Fibroblast of villous mesenchyme (primary cell): ENCODE data around the gene FCGR2B. TPM values are rescaled to one million over a fixed set of nuclear protein-coding genes. Genes with fewer than 3 reads are reported as not detected.
"Not testable (repeated sequence)": the region's sequence is repeated elsewhere in the genome, so short reads cannot be mapped to it uniquely, and the experiment has no call there.

ENCODE experiments used
- DNase-seq: peaks from one replicate; pipeline ENCODE4 v3.0.0-alpha.2; 2010; ENCODE audit warnings: low read depth
- H3K4me3 ChIP-seq: 2 replicates; pipeline ENCODE4 v1.5.1; 2011; ENCODE audit warnings: low read depth, mild to moderate bottlenecking, low read length
- CTCF ChIP-seq: IDR thresholded peaks from 2 replicates; pipeline ENCODE4 v1.5.1; 2012; ENCODE audit warnings: low read depth, mild to moderate bottlenecking, low read length; ENCODE audit not compliant: insufficient read depth
- small RNA-seq: library from RNA; depleted of rRNA; stranded (forward); fragments of <200 nt; gene quantifications from one replicate; pipeline ENCODE3, GENCODE V24; 2012
- total RNA-seq: library from RNA; depleted of rRNA; stranded (reverse); fragments of >200 nt; gene quantifications from 2 replicates; pipeline ENCODE4 v1.2.3, GENCODE V29; 2012

Gene FCGR2B
- total RNA-seq, 1 donor = not detected

GRCh38 chr1:161722406-161722805 lies 59.5 kb downstream of the FCGR2B start:
- no peak overlapping the region for H3K4me3 ChIP-seq
- no peak for TF ChIP-seq CTCF
- no peak for DNase-seq

- H3K4me3 ChIP-seq = no peak overlapping the region
- no peak for TF ChIP-seq CTCF
- no peak for DNase-seq
These were observed 60.7 kb downstream of the FCGR2B start for GRCh38 chr1:161723459-161724141.

- DNase-seq = not testable (repeated sequence)
These were observed 62.4 kb downstream of the FCGR2B start for GRCh38 chr1:161725258-161725907.

GRCh38 chr1:161725908-161726472 lies 63.0 kb downstream of the FCGR2B start:
- DNase-seq = peak; percentile 55
- peak; percentile 52 for TF ChIP-seq CTCF
- peak overlapping the region; percentile 87 for H3K4me3 ChIP-seq

More at GRCh38 chr1:161725258-161725907, 62.4 kb downstream of the FCGR2B start:
- H3K4me3 ChIP-seq = peak overlapping the region; percentile 87

- peak; percentile 91 for DNase-seq
- TF ChIP-seq CTCF = no peak
- peak overlapping the region; percentile 87 for H3K4me3 ChIP-seq
These were observed 63.7 kb downstream of the FCGR2B start for GRCh38 chr1:161726473-161727255.

GRCh38 chr1:161727256-161727924 lies 64.4 kb downstream of the FCGR2B start:
- peak; percentile 86 for DNase-seq
- TF ChIP-seq CTCF = no peak
- H3K4me3 ChIP-seq = peak overlapping the region; percentile 87

Small RNA genes lying within 50 kb of the gene (small RNA-seq; reads per million reads assigned to genes)
- gene RF00019 = not detected

Other genes with a start within 250 kb of the FCGR2B start
- under 0.01 TPM in 2 replicates for gene FCGR2A, start 157.7 kb upstream of the FCGR2B start, total RNA-seq
- gene HSPA6, start 138.6 kb upstream of the FCGR2B start, total RNA-seq = under 0.01 TPM in 2 replicates
- gene FCGR3A, start 113.3 kb upstream of the FCGR2B start, total RNA-seq = not detected in 2 replicates
- not detected in 2 replicates for gene FCGR3B, start 32.0 kb upstream of the FCGR2B start, total RNA-seq
- gene FCRLA, start 44.1 kb downstream of the FCGR2B start, total RNA-seq = 0.64 and 0.86 TPM in 2 replicates
- gene FCRLB, start 58.4 kb downstream of the FCGR2B start, total RNA-seq = 2.9 and 4.3 TPM in 2 replicates
- gene DUSP12, start 86.6 kb downstream of the FCGR2B start, total RNA-seq = 26.3 and 36.4 TPM in 2 replicates
- gene ATF6, start 103.2 kb downstream of the FCGR2B start, total RNA-seq = 22.9 and 32.8 TPM in 2 replicates